T-cell (primary cell): ENCODE data around the gene CAPNS1. TPM values are rescaled to one million over a fixed set of nuclear protein-coding genes. Genes with fewer than 3 reads are reported as not detected.

Experiments
- ATAC-seq, 4 experiments: fragments of 200-7000 bp in 3 of 4; fragments of 150-1000 bp in 1 of 4; cut with Tn5 transposase; replicated peaks in 1 of 4; 1 replicate in 3 of 4; 2 replicates in 1 of 4; pipeline ENCODE4 v1.10.0; 2021; ENCODE audit warnings: moderate library complexity in 3 of 4, mild to moderate bottlenecking in 2 of 4, moderate number of reproducible peaks in 1 of 4
- CTCF ChIA-PET, 2 donors: fragments of 300-600 bp; sonication (Branson Sonifier 250); formaldehyde crosslinking; loops; one replicate each; lab custom pipeline; 2022; ENCODE audit warnings: antibody characterized with exemption in 2 of 2; lab: Charles Lee
- POLR2A ChIA-PET, 2 donors: fragments of 300-600 bp; sonication (Branson Sonifier 250); formaldehyde crosslinking; loops; one replicate each; lab custom pipeline; 2022; ENCODE audit warnings: antibody characterized with exemption in 2 of 2; lab: Charles Lee
- DNase-seq, 35 experiments: peaks; one replicate each; pipeline versions ENCODE4 v3.0.0 to v3.0.0-alpha.2; 2013 to 2023
- H3K27ac ChIP-seq: one replicate; pipeline ENCODE4 v1.5.1; 2013; ENCODE audit warnings: low read length
- H3K27me3 ChIP-seq, 2 experiments: replicated peaks in 1 of 2; 1 replicate in 1 of 2; 2 replicates in 1 of 2; pipeline versions ENCODE4 v1.6.1 to v1.7.0; 2013; ENCODE audit warnings: low read length in 1 of 2, mixed read lengths in 1 of 2; ENCODE audit not compliant: control insufficient read depth in 2 of 2, insufficient read depth in 2 of 2; ENCODE audit errors: extremely low read depth in 1 of 2
- H3K36me3 ChIP-seq, 2 donors: 1 replicate in 1 of 2; 2 replicates in 1 of 2; pipeline versions ENCODE4 v1.6.1 to v1.7.0; 2013; ENCODE audit warnings: low read length in 1 of 2; ENCODE audit not compliant: control insufficient read depth in 2 of 2, insufficient read depth in 1 of 2; ENCODE audit errors: extremely low read depth in 1 of 2
- H3K4me1 ChIP-seq, 2 experiments: 1 replicate in 1 of 2; 2 replicates in 1 of 2; pipeline versions ENCODE4 v1.6.1 to v1.7.0; 2013; ENCODE audit warnings: low read length in 2 of 2, mixed read lengths in 1 of 2; ENCODE audit not compliant: insufficient read depth in 2 of 2, control insufficient read depth in 1 of 2; ENCODE audit errors: extremely low read depth in 1 of 2
- H3K4me3 ChIP-seq, 2 donors: 1 replicate in 1 of 2; 2 replicates in 1 of 2; pipeline versions ENCODE4 v1.5.1 to v1.7.0; 2013; ENCODE audit warnings: mild to moderate bottlenecking in 2 of 2, low read length in 1 of 2, moderate library complexity in 1 of 2; ENCODE audit not compliant: control insufficient read depth in 1 of 2; ENCODE audit errors: extremely low read depth in 1 of 2
- H3K9me3 ChIP-seq: 2 replicates; pipeline ENCODE4 v1.7.0; 2013
- H3K27ac Mint-ChIP-seq, 2 donors: one replicate each; pipeline ENCODE4 v1.8.0; 2020 to 2021; ENCODE audit warnings: mild to moderate bottlenecking in 2 of 2, mixed read lengths in 2 of 2
- H3K27me3 Mint-ChIP-seq, 2 donors: one replicate each; pipeline ENCODE4 v1.8.0; 2021 to 2022; ENCODE audit warnings: mixed read lengths in 2 of 2
- H3K36me3 Mint-ChIP-seq: one replicate; pipeline ENCODE4 v1.8.0; 2021; ENCODE audit warnings: mixed read lengths
- H3K4me1 Mint-ChIP-seq, 3 donors: one replicate each; pipeline ENCODE4 v1.8.0; 2020 to 2022; ENCODE audit warnings: mixed read lengths in 3 of 3, mild to moderate bottlenecking in 1 of 3
- H3K4me3 Mint-ChIP-seq, 3 donors: one replicate each; pipeline ENCODE4 v1.8.0; 2020 to 2022; ENCODE audit warnings: mild to moderate bottlenecking in 3 of 3, mixed read lengths in 3 of 3, moderate library complexity in 3 of 3
- H3K9me3 Mint-ChIP-seq, 3 donors: one replicate each; pipeline ENCODE4 v1.8.0; 2020 to 2022; ENCODE audit warnings: mixed read lengths in 3 of 3
- WGBS: methylation state at CpG from one replicate; pipeline ENCODE4 v1.1.5; 2013; ENCODE audit warnings: missing lambda C conversion rate; ENCODE audit not compliant: insufficient coverage; 5-methylcytosine and 5-hydroxymethylcytosine counted together
- total RNA-seq, 35 experiments: library from RNA in 6 of 35; stranded (reverse) in 6 of 35; fragments of 120-200 nt in 1 of 35; gene quantifications; one replicate each; pipeline versions ENCODE4 v1.2.1 to v1.2.4 and lab custom pipeline; 2013 to 2026

Gene CAPNS1
- total RNA-seq, 5 donors from 2014 or later (not counting 1 experiment from before 2014, with no cell fraction given), result 214 to 339 (median 308) TPM

- POLR2A ChIA-PET, result no interaction called here
- no peaks in the 10 kb centered on the region for H3K4me1 Mint-ChIP-seq
- H3K27ac Mint-ChIP-seq, result no peak overlapping the region
- no peaks in the 10 kb centered on the region for H3K9me3 Mint-ChIP-seq
- Histone ChIP-seq H3K4me1 (no peaks in the 10 kb centered on the region), H3K4me3 (no peak overlapping the region), H3K27me3 (no peaks in the 10 kb centered on the region), H3K27ac (no peak overlapping the region), H3K9me3 (no peaks in the 10 kb centered on the region), H3K36me3 (peaks cover 7 to 9% of the 10 kb centered on the region in 2 donors)
- no CpG with 5 or more reads among the region's 2 CpGs for WGBS
- ATAC-seq (no peak), DNase-seq (no peak)
- H3K27me3 Mint-ChIP-seq, result no peaks in the 10 kb centered on the region
- no peak overlapping the region for H3K4me3 Mint-ChIP-seq
- peaks cover 46% of the 10 kb centered on the region for H3K36me3 Mint-ChIP-seq
- CTCF ChIA-PET, result no interaction called here
Observed at GRCh38 chr19:36198119-36198518, 58.3 kb downstream of the CAPNS1 start.

Other genes starting within 250 kb of the CAPNS1 start
- gene NFKBID, start 239.5 kb upstream of the CAPNS1 start, total RNA-seq, result 10 to 100 TPM; 45.1 to 78.3 (median 51.4) TPM
- gene HCST, start 237.5 kb upstream of the CAPNS1 start, total RNA-seq, result 100 to 1,000 TPM in 2 of 5 donors, 10 to 100 TPM in 3; 60.1 to 165 (median 77.2) TPM
- 1 to 10 TPM; 2.3 to 7.0 (median 2.9) TPM for gene TYROBP, start 231.8 kb upstream of the CAPNS1 start, total RNA-seq
- gene LRFN3, start 203.7 kb upstream of the CAPNS1 start, total RNA-seq, result 10 to 100 TPM in 4 of 5 donors, 1 to 10 TPM in 1; 9.2 to 20.8 (median 15.3) TPM
- 10 to 100 TPM; 10.2 to 30.5 (median 27.3) TPM for gene SDHAF1, start 144.9 kb upstream of the CAPNS1 start, total RNA-seq
- gene SYNE4, start 131.3 kb upstream of the CAPNS1 start, total RNA-seq, result 1 to 10 TPM; 3.2 to 4.4 (median 3.7) TPM
- 10 to 100 TPM; 42.6 to 61.4 (median 51.2) TPM for gene ALKBH6, start 125.9 kb upstream of the CAPNS1 start, total RNA-seq
- 1 to 10 TPM; 1.4 to 6.2 (median 2.6) TPM for gene CLIP3, start 107.2 kb upstream of the CAPNS1 start, total RNA-seq
- gene THAP8, start 85.8 kb upstream of the CAPNS1 start, total RNA-seq, result 1 to 10 TPM; 2.6 to 8.0 (median 4.7) TPM
- gene WDR62, start 85.2 kb upstream of the CAPNS1 start, total RNA-seq, result 1 to 10 TPM; 1.3 to 3.3 (median 2.2) TPM
- not detected for gene OVOL3, start 28.9 kb upstream of the CAPNS1 start, total RNA-seq
- gene POLR2I, start 25.2 kb upstream of the CAPNS1 start, total RNA-seq, result 10 to 100 TPM; 27.4 to 54.8 (median 50.7) TPM
- gene TBCB, start 24.6 kb upstream of the CAPNS1 start, total RNA-seq, result 100 to 1,000 TPM; 111 to 179 (median 150) TPM
- gene COX7A1, start 12.4 kb downstream of the CAPNS1 start, total RNA-seq, result not detected
- gene ZNF565, start 74.6 kb downstream of the CAPNS1 start, total RNA-seq, result 1 to 10 TPM; 7.5 to 9.1 (median 8.0) TPM
- gene ZNF146, start 75.0 kb downstream of the CAPNS1 start, total RNA-seq, result 10 to 100 TPM; 24.4 to 63.2 (median 61.1) TPM
- 10 to 100 TPM in 4 of 5 donors, 1 to 10 TPM in 1; 5.7 to 13.9 (median 11.6) TPM for gene ZFP14, start 239.1 kb downstream of the CAPNS1 start, total RNA-seq